Stimulated activated CD4-positive, alpha-beta T cell treated with anti-CD3 and anti-CD28 coated beads, Interleukin-4, amount 100 ng/mL, for 24 hours (primary cell): ENCODE data around the gene TMTC1.

Source experiments
- DNase-seq: peaks from one replicate; pipeline ENCODE4 v3.0.0-alpha.2; 2020

TMTC1 gene

DNA sequence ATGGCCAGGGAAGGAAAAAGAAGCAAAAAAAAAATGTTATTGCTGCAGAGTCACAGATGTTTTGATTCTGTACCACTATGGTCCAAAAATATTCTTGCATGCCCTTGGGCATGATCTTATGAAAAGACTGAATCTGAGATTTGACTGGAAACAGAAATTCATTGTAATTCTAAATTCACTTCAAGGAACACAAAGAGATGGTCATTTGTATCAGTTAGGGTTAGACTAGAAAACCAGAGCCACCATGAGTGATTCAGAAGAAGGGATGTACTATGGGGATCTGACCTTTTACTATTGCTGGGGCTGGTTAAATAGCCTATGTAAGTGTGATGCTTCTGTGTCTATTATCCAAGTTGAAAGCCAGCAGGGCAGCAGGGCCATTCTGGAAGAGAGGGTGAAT lies 5.2 kb downstream of the TMTC1 start:
- no peak for DNase-seq

DNA sequence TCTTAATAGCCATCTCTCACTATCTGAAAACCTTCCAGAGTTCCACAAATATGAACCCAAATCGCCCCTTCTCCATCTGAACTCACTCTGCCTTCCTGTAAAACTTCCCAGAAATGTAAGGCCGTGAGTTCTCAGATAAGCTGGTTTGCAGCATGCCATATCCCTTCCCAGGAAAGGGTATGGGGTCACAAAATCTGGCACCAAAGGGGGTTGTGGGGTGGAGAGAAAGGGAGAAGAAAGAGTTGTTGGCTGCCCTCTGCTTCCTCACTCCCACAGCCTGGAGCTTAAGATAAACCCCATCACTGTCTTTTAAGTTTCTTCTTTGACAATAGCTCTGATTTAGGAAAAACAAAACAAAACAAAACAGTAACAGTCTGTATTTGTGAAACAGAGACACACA lies 10.7 kb downstream of the TMTC1 start:
- no peak for DNase-seq

DNA sequence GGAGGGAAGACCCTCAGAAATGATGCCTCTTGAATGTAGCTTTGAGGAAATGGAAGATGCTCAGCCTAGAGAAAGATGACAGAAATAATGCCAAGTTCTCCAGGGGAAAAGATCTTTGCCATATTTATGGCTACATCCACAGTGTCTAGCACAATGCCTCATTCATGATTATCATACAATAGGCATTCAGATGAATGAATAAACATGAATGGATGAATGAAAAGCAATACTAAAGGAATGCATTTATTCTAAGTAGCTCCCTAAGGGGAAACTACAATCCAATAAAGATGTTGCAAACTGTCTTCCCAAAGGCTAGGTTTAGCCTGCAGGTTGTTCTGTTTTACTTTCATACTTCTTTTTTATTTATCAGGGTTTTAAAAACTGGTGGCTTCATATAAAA lies 12.0 kb downstream of the TMTC1 start:
- DNase-seq: no peak

DNA sequence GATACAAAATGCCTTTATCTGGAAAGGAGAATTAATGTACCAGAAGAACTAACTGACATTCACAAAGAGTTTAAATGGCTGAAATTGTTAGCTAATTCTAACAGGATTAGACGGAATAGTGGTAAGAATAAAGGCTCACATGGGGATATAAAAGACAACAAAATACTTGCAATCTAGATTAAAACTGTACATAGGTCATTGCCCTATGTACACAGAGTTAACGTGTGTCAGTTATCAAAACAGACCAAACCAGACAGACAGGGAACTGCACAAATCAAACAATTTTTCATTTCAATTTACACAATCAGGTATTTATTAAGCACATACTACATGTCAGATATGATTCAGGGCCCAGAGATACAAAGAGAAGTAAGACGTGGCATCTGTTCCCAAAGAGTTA lies 12.6 kb downstream of the TMTC1 start:
- no peak for DNase-seq

DNA sequence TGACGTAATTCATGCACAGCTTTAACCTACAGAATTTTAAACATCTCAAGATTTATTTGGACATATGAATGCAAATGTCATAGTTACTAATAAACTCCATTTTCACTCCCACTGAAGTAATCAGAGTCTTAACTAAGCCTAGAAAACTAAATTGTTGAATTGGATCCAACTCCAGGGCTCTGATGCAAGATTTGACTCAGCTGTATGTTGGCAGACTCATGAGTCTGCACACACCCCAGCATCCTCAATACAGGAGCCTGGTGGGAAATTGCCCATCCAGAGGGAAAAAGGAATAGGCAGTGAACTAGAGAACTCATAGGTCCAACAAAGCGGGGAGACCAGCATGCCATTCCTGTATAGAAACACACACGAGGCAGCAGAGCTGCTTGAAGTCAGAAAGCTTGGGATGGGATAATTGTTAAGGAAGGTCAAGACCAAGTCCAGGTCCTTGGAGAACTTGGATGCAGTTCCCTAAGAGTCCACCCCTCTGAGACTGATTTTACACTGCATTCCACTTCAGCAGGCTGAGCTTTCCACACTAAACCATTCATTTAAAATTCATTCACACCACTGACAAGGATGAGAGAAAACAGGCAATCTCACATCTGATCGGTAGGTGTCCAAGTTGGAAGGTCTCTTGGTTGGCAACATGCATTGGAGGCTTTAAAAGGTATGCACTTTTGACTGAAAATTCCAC lies 14.4 kb downstream of the TMTC1 start:
- DNase-seq: no peak

DNA sequence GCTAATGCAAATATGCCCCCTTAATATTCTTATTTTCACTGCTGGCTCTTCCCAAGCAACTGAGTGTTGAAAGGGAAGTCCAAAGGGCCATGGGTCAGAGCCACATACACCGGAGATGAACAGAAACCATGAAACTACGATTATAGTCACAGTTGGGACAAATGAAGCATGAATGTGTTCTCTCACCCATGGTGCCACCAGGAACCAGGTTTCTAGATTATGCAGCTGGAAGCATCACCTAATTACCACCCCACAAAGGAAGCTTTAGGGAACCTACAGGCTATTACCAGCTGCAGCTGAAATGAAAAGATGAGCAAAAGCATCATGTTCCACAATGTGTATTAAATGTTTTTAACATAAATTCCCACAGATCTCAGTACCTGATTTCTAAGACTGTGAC lies 15.4 kb downstream of the TMTC1 start:
- DNase-seq: no peak

DNA sequence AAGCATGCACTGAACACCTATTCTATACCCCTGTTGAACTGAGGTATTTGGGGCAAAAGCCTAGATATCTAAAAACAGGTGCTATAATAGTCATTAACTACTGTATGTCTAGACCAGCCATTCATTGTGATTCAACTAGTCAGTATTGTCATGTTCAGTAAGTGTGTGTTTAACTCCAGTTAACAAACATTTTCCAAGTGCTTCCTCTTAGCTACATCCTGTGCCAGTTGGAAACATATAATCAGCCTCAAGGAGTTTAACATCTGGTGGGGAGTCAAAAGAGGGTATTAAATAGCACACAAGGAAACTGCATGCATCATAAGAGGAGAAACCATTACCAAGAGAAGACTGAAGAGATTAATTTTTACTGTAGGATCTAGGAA lies 20.4 kb downstream of the TMTC1 start:
- no peak for DNase-seq

DNA sequence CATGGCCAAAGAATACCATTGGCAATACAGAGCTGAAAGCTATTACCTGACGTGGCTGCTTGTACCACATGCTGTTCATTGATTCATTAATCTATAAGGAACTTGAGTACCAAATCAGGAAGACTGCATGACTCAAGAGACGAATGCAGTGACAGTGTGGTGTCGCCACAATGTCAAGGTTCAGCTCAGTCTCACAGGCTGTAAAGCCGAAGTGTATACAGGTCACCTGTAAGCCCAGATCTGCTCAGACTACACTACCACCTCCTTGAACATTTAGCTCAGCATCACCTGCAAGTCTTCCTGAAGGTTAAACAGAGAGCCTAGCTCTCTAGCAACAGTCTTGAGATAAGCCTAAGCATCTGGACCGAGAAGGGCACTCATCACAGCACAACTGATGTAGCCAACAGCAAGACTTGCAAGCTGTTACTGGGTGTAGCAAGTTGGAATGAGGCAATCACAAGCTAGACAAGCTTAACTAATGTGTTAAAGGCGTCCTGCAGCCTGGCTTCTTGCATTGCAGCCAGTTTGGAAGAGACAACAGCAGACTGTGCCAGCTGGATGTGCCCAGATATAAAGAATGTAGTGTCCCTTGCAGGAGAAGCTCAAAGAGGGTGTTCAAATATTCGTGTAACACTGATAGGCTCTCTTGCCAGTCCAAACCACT lies 21.0 kb downstream of the TMTC1 start:
- DNase-seq: no peak

DNA sequence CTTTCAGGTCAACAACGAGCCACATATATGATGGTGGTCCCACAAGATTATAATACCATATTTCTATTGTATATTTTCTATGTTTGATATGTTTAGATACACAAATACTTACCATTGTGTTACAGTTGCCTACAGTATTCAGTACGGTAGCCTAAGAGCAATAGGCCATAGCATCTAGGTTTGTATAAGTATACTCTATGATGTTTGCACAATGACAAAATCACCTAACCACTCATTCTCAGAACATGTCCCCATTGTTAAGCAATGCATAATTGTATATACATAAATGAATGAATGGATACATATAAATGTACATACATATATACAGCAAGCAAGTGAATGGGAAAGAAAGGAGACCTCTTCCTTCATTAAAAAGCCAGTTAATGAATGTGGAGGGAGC lies 23.8 kb downstream of the TMTC1 start:
- DNase-seq: no peak

DNA sequence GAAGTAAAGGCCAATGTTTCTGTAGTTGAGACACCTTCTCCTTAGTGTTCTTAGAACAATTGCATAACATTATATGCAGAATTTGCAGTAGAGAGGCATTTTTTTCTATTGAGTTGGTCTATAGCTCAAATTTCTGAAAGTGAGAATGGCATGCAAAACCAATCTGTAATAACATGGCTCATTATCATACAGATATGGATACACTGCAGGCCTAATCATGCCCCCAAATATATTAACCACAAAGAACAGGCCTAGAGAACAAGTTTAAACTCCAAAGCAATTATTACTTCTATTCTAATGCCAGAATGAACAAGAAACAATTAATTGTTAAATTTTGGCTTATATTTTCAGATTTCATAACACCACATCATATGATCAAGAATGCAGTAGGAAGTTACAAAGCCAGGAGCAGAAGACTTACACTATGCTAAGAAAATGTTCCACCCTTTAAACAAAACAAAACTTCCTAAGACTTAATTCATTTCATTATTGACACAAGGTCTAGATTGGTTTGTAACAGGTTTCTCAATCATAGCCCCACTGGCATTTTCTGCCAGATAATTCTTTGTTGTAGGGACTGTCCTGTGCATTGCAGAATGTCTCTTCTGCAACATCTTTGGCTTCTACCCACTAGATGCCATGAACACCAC lies 26.9 kb downstream of the TMTC1 start:
- no peak for DNase-seq

DNA sequence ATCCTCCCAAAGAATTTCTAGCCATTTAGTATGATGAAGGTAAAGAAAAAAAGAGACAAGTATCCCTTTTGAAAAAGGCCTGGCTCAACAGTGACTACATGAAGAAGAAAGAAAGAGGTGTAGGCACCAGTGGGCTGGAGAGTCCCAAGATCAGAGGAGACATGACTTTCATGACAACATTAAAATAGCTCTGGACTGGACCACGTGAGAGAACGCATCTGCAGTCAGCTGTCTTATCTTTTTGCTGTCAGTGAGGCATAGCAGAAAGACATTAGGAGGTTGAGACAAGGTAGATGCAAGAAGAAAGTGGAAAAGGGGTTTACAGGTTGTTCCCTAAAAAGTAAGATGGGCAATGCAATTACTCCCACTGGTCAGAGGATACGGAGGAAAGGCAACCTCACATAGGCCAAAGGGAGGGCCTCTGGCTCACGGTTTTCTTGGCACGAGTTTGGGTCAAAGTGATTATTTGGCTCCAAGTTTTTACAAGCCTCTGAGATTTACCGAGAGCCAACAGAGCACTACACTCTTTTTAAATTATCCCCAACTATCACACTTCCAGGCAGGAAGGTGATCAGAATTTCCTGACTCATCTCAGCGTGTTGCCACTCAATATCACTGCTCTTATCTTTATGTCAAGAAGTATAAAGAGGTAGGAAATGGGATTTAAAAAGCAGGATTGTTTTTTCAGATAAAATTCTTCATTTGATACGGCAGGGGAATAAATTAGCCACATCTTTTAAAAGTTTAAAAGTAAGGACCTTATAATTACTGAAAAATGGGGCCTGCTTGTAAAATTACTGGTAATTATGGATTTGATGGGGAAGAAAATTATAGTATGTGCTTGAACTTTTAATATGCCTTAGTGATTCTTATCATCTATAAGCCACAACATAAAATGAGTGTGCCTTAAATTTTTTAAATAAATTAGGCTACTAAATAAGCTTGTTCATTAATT lies 29.2 kb downstream of the TMTC1 start:
- DNase-seq: no peak

DNA sequence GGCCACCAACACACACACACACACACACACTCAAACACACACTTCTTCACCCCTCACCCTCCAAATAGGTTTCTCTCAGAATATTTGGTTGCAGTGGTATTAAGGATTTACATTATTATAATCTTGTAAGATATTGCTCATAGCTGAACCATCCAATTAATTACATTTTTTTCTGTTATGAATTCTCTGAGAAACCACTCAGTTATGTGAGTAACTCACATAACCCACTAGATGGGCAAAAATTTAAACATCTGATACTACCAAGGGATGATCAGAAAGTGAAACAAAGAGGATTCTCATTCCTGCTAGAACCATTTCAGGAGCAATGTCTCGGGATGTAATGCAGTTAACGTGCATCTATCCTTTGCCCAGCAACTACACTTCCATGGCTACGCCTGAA lies 31.6 kb downstream of the TMTC1 start:
- no peak for DNase-seq

DNA sequence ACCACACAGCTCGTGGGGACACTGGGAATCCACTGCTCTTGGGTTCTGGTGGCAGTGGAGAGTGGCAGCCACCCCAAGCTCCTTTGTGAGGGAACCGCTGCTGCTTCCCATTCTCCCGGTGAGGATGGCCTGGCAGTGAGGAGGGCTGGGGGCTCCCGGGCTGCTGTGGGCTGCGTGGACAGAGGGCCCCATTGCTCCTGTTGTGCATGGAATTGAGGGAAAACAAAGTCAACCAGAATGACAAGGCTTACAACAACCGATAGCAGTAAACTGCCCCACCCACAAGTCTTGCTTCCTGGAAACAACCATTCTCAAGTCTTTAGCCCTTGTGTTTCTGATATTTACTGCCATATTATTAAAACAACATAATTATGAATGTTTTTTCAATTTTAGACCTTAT lies 32.1 kb downstream of the TMTC1 start:
- DNase-seq: no peak

DNA sequence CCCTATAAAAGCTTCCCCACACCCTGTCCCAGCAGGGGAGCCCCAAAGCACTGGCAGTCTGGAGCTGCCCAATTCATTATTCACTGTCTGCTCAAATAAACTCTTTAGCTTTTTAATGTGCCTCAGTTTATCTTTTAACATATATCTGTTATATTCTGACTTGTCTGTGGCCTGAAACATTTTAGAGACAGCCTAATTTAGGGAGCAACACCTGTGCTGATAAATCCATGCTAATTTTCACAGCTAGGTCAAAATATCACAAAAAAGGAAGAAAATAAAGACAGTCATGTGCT lies 32.9 kb downstream of the TMTC1 start:
- no peak for DNase-seq

DNA sequence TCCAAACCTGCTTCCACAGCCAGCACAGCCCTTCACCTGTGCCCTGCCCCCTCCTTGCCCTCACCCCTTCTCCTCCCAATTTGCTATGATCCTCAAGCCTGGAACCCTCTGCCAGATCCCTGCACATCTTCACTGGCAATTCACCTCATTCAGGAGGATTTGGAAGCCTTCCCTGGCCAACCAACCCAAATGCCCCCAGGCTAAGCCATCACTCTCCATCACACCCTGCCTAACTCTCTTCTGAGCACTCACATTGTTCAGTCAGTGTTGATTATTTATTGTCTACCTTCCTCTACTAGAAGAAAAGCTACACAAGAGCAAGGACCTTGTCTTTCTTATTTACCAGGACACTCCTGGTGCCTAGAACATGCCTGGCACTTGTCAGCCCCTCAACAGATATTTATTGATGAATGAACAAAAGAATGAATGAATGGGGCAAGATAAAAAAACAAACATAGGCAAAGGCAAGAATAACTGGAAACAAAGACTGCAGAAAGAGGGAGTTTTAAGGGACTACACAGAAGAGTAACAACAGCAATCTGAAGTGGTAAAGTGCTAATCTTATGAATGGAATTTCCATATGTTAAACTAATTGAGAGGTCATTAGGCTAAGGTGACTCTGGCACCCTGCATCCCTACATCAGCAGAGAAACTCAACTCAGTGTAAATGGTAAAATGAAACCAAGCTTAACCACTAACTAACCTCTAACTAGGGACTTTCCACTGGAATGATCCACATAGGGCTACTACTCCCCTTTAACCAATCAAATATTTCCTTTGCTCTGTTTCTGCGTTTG lies 33.4 kb downstream of the TMTC1 start:
- no peak for DNase-seq

DNA sequence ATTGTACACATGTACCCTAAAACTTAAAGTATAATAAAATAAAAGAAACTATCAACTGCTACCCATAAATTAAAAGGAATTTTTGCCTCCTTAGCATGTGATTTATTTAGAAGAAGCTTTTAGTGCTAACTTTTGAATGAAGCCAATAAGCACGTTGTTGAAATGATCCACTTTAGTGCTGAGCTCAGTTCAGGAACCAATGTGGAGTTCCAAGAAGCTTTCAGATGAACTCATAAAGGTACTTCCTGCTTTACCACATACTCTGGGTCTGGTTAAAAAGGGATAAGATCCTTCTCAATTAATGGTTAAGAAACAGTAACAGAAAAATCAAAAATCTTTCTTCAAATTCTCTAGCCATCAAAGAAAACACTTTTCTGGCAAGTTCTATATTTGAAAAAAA lies 39.4 kb downstream of the TMTC1 start:
- DNase-seq: no peak

DNA sequence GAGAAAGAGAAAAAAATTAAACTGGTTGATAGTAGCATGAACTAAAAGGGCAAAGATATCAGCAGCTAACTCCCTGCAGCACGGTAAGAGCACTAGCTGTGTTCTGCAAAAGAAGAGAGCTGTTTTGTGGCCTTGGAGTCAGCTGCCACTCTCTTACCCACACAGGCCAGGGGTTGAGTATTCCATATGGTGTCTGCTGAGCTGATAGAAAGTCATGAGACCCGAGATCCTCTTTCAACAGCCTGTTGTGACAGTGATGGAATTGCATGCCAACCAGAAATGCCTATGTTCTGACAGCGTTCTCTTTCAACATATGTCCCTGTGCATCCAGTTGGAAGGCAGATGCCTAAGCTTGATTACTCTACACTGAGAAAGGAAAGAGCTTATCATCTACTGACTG lies 39.9 kb downstream of the TMTC1 start:
- no peak for DNase-seq

DNA sequence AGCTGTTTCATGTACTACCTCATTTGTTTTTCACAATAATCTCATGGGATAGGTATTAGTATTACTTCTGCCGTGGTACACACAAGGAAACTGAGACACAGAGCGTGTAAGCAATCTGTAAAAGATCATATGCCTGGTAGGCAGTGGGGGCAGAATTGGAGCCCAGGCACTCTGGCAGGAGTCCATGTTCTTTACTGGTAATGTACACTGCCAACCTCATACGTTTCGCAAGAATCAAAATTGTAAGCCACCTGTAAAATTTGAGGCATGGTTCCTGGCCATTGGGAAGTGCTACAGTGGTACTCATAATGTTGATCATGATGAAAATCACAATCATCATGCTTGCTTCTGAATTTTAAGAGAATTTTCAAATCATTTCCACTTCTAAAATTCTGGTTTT lies 40.7 kb downstream of the TMTC1 start:
- DNase-seq: no peak

DNA sequence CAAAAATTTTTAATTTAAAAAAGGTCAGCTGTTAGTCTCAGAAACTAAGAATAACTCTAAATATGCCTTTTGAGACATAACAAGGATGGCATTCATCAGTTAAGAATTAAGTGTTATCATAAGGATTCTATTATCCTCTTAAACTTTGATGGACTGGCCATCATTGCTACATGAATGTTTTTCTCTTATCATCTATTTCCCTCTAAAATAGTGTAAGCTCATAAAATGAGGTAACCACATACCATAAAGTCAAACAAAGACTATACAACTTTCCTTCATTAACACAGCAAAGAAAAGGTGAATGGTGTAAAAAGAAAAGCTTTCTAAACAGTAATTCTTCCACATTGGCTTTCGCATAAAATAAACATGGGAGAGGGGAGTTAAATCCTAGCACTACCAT lies 41.1 kb downstream of the TMTC1 start:
- DNase-seq: no peak

DNA sequence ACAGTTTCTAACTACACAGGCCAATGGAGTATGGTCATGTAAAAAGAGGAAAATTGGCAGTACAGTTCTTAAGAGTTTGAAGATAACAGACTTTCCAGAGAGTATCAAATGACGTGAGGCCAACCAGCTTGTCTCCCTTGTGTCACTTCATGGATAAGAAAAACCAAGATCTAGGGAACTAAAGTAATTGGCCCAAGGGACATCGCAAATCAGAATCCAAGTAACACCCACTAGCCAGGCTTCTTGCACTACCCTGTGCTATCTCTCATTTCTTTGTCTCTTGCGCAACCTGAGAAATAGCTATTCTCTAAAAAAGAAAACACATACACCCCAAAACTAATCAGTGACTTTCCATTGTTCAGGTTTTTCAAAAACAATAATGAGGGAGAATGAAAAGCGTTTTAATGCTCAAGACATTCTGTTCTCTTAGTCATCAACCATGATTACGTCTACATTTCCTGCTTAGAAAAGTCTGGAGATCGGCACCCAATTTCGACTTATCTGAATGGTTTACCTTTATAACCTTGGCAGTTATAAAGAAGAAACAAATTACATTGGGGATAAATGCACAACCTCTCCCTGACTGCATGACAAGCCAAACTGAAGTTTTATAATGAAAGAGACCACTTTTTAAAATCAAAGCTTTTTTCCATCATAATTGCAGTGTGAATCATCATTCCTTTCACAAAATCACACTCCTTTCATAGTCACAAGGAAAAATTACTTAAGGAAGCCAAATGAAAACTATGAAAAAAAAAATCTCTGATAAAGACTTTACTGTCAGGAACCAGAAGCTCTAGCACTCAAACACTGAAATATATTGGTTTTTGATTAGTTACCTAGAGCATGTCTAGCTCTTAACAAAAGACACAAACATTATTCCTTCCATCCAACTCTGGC lies 42.1 kb downstream of the TMTC1 start:
- DNase-seq: no peak

DNA sequence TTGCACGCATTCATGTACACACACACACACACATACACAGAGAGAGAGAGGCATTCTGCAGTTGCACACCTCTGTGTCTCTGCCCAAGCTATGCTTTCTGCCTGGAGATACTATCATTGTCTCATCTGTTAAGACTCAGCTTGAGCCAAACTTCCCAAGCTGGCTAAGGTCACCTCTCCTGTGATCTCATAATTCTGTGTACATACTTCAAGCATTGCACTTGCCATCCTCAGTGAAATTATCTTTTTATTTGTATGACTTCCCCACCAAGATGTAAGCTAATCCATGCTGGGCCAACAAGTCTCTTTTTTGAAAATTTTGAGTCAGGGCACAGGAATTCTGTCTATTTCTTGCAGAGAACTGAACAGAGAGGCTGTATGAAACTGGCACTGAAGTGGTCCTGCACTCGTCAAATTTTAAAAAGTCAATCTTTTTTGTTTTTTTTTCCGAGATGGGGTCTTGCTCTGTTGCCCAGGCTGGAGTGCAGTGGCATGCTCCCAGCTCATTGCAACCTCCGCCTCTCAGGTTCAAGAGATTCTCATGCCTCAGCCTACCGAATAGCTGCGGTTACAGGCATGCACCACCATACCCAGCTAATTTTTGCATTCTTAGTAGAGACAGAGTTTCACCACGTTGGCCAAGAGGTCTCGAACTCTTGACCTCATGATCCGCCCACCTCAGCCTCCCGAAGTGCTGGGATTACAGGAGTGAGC lies 44.3 kb downstream of the TMTC1 start:
- DNase-seq: no peak
